Panc1 (cell line): ENCODE results near the gene S1PR5.

Experiments
- CTCF ChIP-seq: fragments of 450-650 bp; IDR thresholded peaks from 2 replicates; pipeline ENCODE4 v1.5.1; 2017; ENCODE audit warnings: mild to moderate bottlenecking
- POLR2AphosphoS5 ChIP-seq: IDR thresholded peaks from 2 replicates; pipeline ENCODE4 v1.6.1; 2012; ENCODE audit warnings: mild to moderate bottlenecking, low read depth, low read length, moderate library complexity
- SIN3A ChIP-seq: IDR thresholded peaks from 2 replicates; pipeline ENCODE4 v1.6.1; 2012; ENCODE audit warnings: low read depth, mild to moderate bottlenecking, low read length, moderate library complexity, borderline replicate concordance; ENCODE audit not compliant: insufficient read depth

GRCh38 chr19:10557603-10558197, 40.5 kb upstream of the S1PR5 start:
- no peak for TF ChIP-seq CTCF
- no peak for TF ChIP-seq POLR2AphosphoS5
- no peak for TF ChIP-seq SIN3A
